ENCODE measurements around the gene RCVRN. TPM values are rescaled to one million over a fixed set of nuclear protein-coding genes. Genes with fewer than 3 reads are reported as not detected.

RCVRN gene
- polyA plus RNA-seq, 1 of the 3 experiments (the other 2 are of a cell fraction): not detected

DNA sequence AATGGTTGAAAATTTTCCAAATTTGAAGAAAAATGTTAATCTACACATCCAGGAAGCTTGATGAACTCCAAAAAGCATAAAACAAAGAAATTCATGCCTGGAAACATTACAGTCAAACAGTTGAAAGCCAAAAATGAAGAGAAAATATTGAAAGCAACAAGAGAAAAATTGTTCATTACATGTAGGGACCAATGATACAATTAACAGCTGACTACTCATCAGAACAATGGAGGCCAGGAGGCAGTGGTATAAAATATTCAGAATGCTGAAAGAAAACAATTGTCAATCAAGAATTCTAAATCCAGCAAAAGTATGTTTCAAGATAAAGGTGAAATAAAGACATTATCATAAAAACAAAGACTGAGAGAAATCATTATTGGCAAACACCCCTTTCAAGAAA lies 21.6 kb downstream of the RCVRN start:
- H2AFZ ChIP-seq (ENCODE audit: low read depth): no peak overlapping the region
- no peak for DNase-seq
- H3K9me2 ChIP-seq: no peaks in the 10 kb centered on the region
- ChIA-PET POLR2A (no interaction called here), CTCF (interaction anchor here (1.1 kb wide), 1 partner anchor 8 kb away, joined by 3 read pairs; no protein-coding TSS in a partner anchor)
- H4K20me1 ChIP-seq (ENCODE audit: insufficient read depth): no peaks in the 10 kb centered on the region
- no peaks in the 10 kb centered on the region for H3K4me1 ChIP-seq (ENCODE audit: control insufficient read depth in 1 of 2, insufficient read depth in 2 of 2, low read depth in 1 of 2, low read length in 1 of 2)
- H3K9me3 ChIP-seq: peaks cover 10% of the 10 kb centered on the region; the same call in 1 of the 2 replicates
- no peak overlapping the region for H3K9ac ChIP-seq
- TF ChIP-seq, protein P1, sequence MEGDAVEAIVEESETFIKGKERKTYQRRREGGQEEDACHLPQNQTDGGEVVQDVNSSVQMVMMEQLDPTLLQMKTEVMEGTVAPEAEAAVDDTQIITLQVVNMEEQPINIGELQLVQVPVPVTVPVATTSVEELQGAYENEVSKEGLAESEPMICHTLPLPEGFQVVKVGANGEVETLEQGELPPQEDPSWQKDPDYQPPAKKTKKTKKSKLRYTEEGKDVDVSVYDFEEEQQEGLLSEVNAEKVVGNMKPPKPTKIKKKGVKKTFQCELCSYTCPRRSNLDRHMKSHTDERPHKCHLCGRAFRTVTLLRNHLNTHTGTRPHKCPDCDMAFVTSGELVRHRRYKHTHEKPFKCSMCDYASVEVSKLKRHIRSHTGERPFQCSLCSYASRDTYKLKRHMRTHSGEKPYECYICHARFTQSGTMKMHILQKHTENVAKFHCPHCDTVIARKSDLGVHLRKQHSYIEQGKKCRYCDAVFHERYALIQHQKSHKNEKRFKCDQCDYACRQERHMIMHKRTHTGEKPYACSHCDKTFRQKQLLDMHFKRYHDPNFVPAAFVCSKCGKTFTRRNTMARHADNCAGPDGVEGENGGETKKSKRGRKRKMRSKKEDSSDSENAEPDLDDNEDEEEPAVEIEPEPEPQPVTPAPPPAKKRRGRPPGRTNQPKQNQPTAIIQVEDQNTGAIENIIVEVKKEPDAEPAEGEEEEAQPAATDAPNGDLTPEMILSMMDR (IDR thresholded peaks at IDR 0.05): no peak
- no peak for TF ChIP-seq FOXJ3 (CRISPR knock-in tag; IDR thresholded peaks at IDR 0.05)
- no peak for TF ChIP-seq RAD21 (IDR thresholded peaks at IDR 0.05; ENCODE audit: low read length)
- TF ChIP-seq RCOR1 (IDR thresholded peaks at IDR 0.05; ENCODE audit: low read length): no peak
- no peak for TF ChIP-seq JUND (IDR thresholded peaks at IDR 0.05)
- TF ChIP-seq, protein P2, sequence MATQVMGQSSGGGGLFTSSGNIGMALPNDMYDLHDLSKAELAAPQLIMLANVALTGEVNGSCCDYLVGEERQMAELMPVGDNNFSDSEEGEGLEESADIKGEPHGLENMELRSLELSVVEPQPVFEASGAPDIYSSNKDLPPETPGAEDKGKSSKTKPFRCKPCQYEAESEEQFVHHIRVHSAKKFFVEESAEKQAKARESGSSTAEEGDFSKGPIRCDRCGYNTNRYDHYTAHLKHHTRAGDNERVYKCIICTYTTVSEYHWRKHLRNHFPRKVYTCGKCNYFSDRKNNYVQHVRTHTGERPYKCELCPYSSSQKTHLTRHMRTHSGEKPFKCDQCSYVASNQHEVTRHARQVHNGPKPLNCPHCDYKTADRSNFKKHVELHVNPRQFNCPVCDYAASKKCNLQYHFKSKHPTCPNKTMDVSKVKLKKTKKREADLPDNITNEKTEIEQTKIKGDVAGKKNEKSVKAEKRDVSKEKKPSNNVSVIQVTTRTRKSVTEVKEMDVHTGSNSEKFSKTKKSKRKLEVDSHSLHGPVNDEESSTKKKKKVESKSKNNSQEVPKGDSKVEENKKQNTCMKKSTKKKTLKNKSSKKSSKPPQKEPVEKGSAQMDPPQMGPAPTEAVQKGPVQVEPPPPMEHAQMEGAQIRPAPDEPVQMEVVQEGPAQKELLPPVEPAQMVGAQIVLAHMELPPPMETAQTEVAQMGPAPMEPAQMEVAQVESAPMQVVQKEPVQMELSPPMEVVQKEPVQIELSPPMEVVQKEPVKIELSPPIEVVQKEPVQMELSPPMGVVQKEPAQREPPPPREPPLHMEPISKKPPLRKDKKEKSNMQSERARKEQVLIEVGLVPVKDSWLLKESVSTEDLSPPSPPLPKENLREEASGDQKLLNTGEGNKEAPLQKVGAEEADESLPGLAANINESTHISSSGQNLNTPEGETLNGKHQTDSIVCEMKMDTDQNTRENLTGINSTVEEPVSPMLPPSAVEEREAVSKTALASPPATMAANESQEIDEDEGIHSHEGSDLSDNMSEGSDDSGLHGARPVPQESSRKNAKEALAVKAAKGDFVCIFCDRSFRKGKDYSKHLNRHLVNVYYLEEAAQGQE (IDR thresholded peaks at IDR 0.05; ENCODE audit: low read depth, low read length): no peak
- TF ChIP-seq NFIC (IDR thresholded peaks at IDR 0.05; ENCODE audit: borderline replicate concordance): no peak
- no peak for TF ChIP-seq TCF12 (IDR thresholded peaks at IDR 0.05)
- no peak for TF ChIP-seq CHD2 (IDR thresholded peaks at IDR 0.05; ENCODE audit: low read length, partially characterized antibody)
- TF ChIP-seq EP300 (IDR thresholded peaks at IDR 0.05; ENCODE audit: borderline replicate concordance in 1 of 2, low read depth in 1 of 2, low read length in 1 of 2): no peak
- no peak for TF ChIP-seq RFX5 (IDR thresholded peaks at IDR 0.05; ENCODE audit: low read length)
- no peak for TF ChIP-seq POLR2AphosphoS5 (IDR thresholded peaks at IDR 0.05; ENCODE audit: low read depth, low read length)
- no peak for TF ChIP-seq GATA2 (CRISPR knock-in tag; IDR thresholded peaks at IDR 0.05)
- TF ChIP-seq ELF1 (IDR thresholded peaks at IDR 0.05): no peak
- TF ChIP-seq, protein P3, sequence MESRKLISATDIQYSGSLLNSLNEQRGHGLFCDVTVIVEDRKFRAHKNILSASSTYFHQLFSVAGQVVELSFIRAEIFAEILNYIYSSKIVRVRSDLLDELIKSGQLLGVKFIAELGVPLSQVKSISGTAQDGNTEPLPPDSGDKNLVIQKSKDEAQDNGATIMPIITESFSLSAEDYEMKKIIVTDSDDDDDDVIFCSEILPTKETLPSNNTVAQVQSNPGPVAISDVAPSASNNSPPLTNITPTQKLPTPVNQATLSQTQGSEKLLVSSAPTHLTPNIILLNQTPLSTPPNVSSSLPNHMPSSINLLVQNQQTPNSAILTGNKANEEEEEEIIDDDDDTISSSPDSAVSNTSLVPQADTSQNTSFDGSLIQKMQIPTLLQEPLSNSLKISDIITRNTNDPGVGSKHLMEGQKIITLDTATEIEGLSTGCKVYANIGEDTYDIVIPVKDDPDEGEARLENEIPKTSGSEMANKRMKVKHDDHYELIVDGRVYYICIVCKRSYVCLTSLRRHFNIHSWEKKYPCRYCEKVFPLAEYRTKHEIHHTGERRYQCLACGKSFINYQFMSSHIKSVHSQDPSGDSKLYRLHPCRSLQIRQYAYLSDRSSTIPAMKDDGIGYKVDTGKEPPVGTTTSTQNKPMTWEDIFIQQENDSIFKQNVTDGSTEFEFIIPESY (IDR thresholded peaks at IDR 0.05; ENCODE audit: borderline replicate concordance, low read depth): no peak
- TF ChIP-seq MEF2A (IDR thresholded peaks at IDR 0.05; ENCODE audit: borderline replicate concordance, low read depth): no peak
- no peak for TF ChIP-seq GABPA (IDR thresholded peaks at IDR 0.05; ENCODE audit: low read depth)
- TF ChIP-seq, protein P4, sequence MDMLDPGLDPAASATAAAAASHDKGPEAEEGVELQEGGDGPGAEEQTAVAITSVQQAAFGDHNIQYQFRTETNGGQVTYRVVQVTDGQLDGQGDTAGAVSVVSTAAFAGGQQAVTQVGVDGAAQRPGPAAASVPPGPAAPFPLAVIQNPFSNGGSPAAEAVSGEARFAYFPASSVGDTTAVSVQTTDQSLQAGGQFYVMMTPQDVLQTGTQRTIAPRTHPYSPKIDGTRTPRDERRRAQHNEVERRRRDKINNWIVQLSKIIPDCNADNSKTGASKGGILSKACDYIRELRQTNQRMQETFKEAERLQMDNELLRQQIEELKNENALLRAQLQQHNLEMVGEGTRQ (IDR thresholded peaks at IDR 0.05; ENCODE audit: borderline replicate concordance, low read depth, low read length): no peak
- no peaks in the 10 kb centered on the region for H3K36me3 ChIP-seq (replicated peaks in 1 of 2; ENCODE audit: control insufficient read depth in 1 of 2, insufficient read depth in 2 of 2, low read length in 1 of 2)
- H3K4me2 ChIP-seq: no peak overlapping the region
- H3K79me2 ChIP-seq (ENCODE audit: insufficient read depth): no peaks in the 10 kb centered on the region
- H3K27ac ChIP-seq (ENCODE audit: low read depth in 2 of 2, low read length in 1 of 2): no peak overlapping the region
- no peaks in the 10 kb centered on the region; the same call in 1 of the 2 replicates for H3K27me3 ChIP-seq (ENCODE audit: insufficient read depth)
- H3F3A ChIP-seq (replicated peaks; ENCODE audit: insufficient read depth): no peaks in the 10 kb centered on the region
- H3K4me3 ChIP-seq (ENCODE audit: low read depth in 2 of 2, low read length in 1 of 2): no peak overlapping the region
